Neural cell (in vitro differentiated cells): ENCODE measurements around the gene CLEC10A.

Experiments
- MXI1 ChIP-seq: fragments of 450-650 bp; conservative IDR thresholded peaks from 2 replicates; pipeline ENCODE4 v1.6.1; 2014; ENCODE audit warnings: antibody characterized with exemption, mild to moderate bottlenecking; ENCODE audit not compliant: poor library complexity, severe bottlenecking
- POLR2AphosphoS5 ChIP-seq: IDR thresholded peaks from 2 replicates; pipeline ENCODE4 v1.6.1; 2012
- TF ChIP-seq, protein P1 (sequence below): fragments of 450-650 bp; IDR thresholded peaks from 2 replicates; pipeline ENCODE4 v1.5.1; 2014; ENCODE audit warnings: antibody characterized with exemption, mild to moderate bottlenecking, moderate library complexity; ENCODE audit not compliant: poor library complexity, severe bottlenecking

DNA sequence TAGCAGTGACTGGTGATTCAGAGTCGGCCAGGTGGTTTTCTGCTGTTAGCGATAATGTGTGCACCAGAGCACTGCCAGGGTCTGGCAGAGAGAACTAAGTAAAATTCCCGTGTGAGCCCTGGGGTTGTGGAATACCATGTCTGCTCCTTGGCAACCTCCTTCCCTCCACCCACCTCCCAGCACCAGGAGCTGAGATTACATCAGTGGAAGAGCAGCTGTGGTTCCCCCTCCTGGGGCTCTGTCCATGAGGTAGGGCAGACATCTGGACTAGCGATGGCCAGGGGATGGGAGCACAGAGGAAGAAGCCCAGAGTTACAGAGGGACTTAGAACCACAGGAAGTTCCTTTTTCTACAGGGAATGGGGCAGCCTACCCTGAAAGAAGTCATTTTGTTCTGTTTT lies 15.8 kb downstream of the CLEC10A start:
- TF ChIP-seq, protein P1, sequence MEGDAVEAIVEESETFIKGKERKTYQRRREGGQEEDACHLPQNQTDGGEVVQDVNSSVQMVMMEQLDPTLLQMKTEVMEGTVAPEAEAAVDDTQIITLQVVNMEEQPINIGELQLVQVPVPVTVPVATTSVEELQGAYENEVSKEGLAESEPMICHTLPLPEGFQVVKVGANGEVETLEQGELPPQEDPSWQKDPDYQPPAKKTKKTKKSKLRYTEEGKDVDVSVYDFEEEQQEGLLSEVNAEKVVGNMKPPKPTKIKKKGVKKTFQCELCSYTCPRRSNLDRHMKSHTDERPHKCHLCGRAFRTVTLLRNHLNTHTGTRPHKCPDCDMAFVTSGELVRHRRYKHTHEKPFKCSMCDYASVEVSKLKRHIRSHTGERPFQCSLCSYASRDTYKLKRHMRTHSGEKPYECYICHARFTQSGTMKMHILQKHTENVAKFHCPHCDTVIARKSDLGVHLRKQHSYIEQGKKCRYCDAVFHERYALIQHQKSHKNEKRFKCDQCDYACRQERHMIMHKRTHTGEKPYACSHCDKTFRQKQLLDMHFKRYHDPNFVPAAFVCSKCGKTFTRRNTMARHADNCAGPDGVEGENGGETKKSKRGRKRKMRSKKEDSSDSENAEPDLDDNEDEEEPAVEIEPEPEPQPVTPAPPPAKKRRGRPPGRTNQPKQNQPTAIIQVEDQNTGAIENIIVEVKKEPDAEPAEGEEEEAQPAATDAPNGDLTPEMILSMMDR = no peak
- TF ChIP-seq MXI1 = no peak
- TF ChIP-seq POLR2AphosphoS5 = no peak
